G401 (cell line): ENCODE measurements around the gene OR1D2. TPM values are rescaled to one million over a fixed set of nuclear protein-coding genes. Genes with fewer than 3 reads are reported as not detected.
A peak's percentile ranks its signal among the peaks of the same experiment; 100 is the strongest.
"Not testable (repeated sequence)": the region's sequence is repeated elsewhere in the genome, so short reads cannot be mapped to it uniquely, and the experiment has no call there.

Source experiments
- DNase-seq: peaks from one replicate; pipeline ENCODE4 v3.0.0-alpha.2; 2015; ENCODE audit warnings: low spot score
- in situ Hi-C: cut with HindIII; loops from 2 replicates; pipeline ENCODE4 v1.10.0; 2016; ENCODE audit warnings: low sequenced_read_pairs, mixed read lengths
- total RNA-seq: library from RNA; depleted of rRNA; stranded (reverse); fragments of >200 nt; shearing (Covaris generic); gene quantifications from 2 replicates; pipeline ENCODE4 v1.2.3, GENCODE V29; 2014; rRNA removed

Gene OR1D2
- not detected in 2 replicates for total RNA-seq

- in situ Hi-C loops: no loop called here
- no peak for DNase-seq
Observed at GRCh38 chr17:3104322-3104721, at the start of gene OR1D2. Gene OR1D2, minus strand, starts transcription at chr17:3104422. Its CDS starts 11,426 bp downstream, at chr17:3092996.

GRCh38 chr17:3137494-3137893 lies 33.3 kb upstream of the OR1D2 start:
- in situ Hi-C loops, DNase-seq: not testable (repeated sequence)

GRCh38 chr17:3127451-3127850 lies 23.2 kb upstream of the OR1D2 start, which contains the start of gene OR1G1:
Gene OR1G1, minus strand, starts transcription at chr17:3127551. Its CDS starts 0 bp downstream, at chr17:3127551.
- no peak for DNase-seq
- in situ Hi-C loops: no loop called here

- DNase-seq, in situ Hi-C loops: not testable (repeated sequence)
Observed at GRCh38 chr17:3073850-3074249, 30.4 kb downstream of the OR1D2 start.

GRCh38 chr17:3065192-3065591 lies 39.0 kb downstream of the OR1D2 start:
- in situ Hi-C loops: not testable (repeated sequence)

GRCh38 chr17:3063507-3063906 lies 40.7 kb downstream of the OR1D2 start, which contains the start of gene OR1D5:
Gene OR1D5, minus strand, starts transcription at chr17:3063607. Its CDS starts 0 bp downstream, at chr17:3063607.
- in situ Hi-C loops, DNase-seq: not testable (repeated sequence)

More at GRCh38 chr17:3065192-3065591, 39.0 kb downstream of the OR1D2 start:
- DNase-seq: not testable (repeated sequence)

- in situ Hi-C loops, DNase-seq: not testable (repeated sequence)
Observed at GRCh38 chr17:3062824-3063377, 41.3 kb downstream of the OR1D2 start.

- in situ Hi-C loops, DNase-seq: not testable (repeated sequence)
Observed at GRCh38 chr17:3054868-3055267, 49.4 kb downstream of the OR1D2 start.

- no peak for DNase-seq
- in situ Hi-C loops: no loop called here
Observed at GRCh38 chr17:3049705-3050295, 54.4 kb downstream of the OR1D2 start.

GRCh38 chr17:3048727-3049471 lies 55.3 kb downstream of the OR1D2 start:
- DNase-seq: peak; percentile 99
- in situ Hi-C loops: no loop called here

GRCh38 chr17:3046753-3047152 lies 57.5 kb downstream of the OR1D2 start:
- in situ Hi-C loops: no loop called here
- no peak for DNase-seq

GRCh38 chr17:3043737-3044365 lies 60.4 kb downstream of the OR1D2 start:
- in situ Hi-C loops: no loop called here
- no peak for DNase-seq

- in situ Hi-C loops: no loop called here
Observed at GRCh38 chr17:3040882-3041281, 63.3 kb downstream of the OR1D2 start.

GRCh38 chr17:3039736-3040135 lies 64.5 kb downstream of the OR1D2 start:
- DNase-seq: no peak
- in situ Hi-C loops: no loop called here

More at GRCh38 chr17:3040882-3041281, 63.3 kb downstream of the OR1D2 start:
- DNase-seq: no peak

- in situ Hi-C loops: no loop called here
- DNase-seq: peak; percentile 9
Observed at GRCh38 chr17:3038941-3039340, 65.3 kb downstream of the OR1D2 start.

Other genes starting within 250 kb of the OR1D2 start
- gene OR1D5, start 40.8 kb downstream of the OR1D2 start, total RNA-seq: not detected in 2 replicates
- not detected in 2 replicates for gene OR1G1, start 23.1 kb upstream of the OR1D2 start, total RNA-seq
- gene OR1A2, start 93.1 kb upstream of the OR1D2 start, total RNA-seq: not detected in 2 replicates
- gene OR1A1, start 103.2 kb upstream of the OR1D2 start, total RNA-seq: not detected in 2 replicates
- not detected in 2 replicates for gene OR3A1, start 193.9 kb upstream of the OR1D2 start, total RNA-seq